ENCODE measurements around the gene RCC2. TPM values are rescaled to one million over a fixed set of nuclear protein-coding genes. Genes with fewer than 3 reads are reported as not detected.

RCC2 gene
- total RNA-seq, 1 donor from 2014 or later: 196 TPM

DNA sequence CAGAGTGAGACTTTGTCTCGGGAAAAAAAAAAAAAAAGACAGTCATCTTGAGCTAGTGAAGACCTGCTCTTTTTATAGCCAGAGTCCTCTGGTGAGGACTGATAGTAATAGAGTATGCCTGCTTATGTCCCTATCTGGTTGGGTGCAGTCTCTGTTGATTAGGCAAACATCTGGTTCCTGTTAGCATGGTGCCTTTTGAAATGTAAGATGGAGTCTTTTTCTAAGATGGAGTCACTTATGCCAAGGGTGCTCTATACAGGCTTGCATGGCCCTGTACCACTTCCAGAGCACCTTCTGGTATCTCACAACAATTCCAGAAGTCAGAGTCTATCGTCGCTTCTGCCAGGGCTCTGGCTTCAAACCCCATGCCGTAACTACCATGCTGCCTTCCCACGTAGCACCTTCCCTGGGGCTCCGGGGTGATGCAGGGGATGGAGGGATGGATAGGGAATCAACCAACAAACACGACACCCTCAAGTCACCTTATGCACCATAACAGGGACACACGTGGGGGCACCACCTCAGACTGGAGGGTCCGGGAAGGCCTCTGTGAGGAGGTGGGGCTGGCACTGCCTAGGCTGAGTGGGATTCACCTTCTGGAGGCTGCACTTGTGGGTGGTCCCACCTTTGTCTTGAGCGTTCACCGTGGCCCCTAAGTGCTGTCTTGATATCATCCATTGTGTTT, 79.1 kb downstream of the RCC2 start:
- Mint-ChIP-seq H3K9me3 (ENCODE audit: low read depth) (no peaks in the 10 kb centered on the region), H3K27me3 (no peaks in the 10 kb centered on the region), H3K27ac (no peak overlapping the region), H3K4me3 (ENCODE audit: low read depth) (no peak overlapping the region), H3K4me1 (ENCODE audit: low read depth) (no peaks in the 10 kb centered on the region), H3K36me3 (ENCODE audit: insufficient read depth) (no peaks in the 10 kb centered on the region)
- TF ChIP-seq, protein P1, sequence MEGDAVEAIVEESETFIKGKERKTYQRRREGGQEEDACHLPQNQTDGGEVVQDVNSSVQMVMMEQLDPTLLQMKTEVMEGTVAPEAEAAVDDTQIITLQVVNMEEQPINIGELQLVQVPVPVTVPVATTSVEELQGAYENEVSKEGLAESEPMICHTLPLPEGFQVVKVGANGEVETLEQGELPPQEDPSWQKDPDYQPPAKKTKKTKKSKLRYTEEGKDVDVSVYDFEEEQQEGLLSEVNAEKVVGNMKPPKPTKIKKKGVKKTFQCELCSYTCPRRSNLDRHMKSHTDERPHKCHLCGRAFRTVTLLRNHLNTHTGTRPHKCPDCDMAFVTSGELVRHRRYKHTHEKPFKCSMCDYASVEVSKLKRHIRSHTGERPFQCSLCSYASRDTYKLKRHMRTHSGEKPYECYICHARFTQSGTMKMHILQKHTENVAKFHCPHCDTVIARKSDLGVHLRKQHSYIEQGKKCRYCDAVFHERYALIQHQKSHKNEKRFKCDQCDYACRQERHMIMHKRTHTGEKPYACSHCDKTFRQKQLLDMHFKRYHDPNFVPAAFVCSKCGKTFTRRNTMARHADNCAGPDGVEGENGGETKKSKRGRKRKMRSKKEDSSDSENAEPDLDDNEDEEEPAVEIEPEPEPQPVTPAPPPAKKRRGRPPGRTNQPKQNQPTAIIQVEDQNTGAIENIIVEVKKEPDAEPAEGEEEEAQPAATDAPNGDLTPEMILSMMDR (IDR thresholded peaks at IDR 0.05; ENCODE audit: unreplicated experiment): no peak
- DNase-seq (ENCODE audit: low spot score, unreplicated experiment): no peak

DNA sequence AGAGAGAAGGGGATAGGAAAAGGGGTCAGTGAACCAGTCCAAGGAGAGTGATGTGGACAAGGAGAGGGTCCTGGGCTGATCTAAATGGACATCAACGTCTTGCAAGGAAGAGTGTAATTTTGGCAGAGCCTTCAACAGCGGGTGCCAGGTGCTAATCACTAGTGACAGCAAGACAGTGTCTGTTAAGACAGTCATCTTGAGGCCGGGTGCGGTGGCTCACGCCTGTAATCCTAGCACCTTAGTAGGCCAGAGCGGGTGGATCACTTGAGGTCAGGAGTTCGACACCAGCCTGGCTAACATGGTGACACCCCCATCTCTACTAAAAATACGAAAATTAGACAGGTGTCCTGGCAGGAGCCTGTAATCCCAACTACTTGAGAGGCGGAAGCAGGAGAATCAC, 79.7 kb downstream of the RCC2 start:
- Mint-ChIP-seq H3K9me3 (ENCODE audit: low read depth) (no peaks in the 10 kb centered on the region), H3K27me3 (peaks cover 1% of the 10 kb centered on the region), H3K4me1 (ENCODE audit: low read depth) (no peaks in the 10 kb centered on the region), H3K4me3 (ENCODE audit: low read depth) (no peak overlapping the region), H3K36me3 (ENCODE audit: insufficient read depth) (no peaks in the 10 kb centered on the region), H3K27ac (no peak overlapping the region)
- no peak for DNase-seq (ENCODE audit: low spot score, unreplicated experiment)
- TF ChIP-seq, protein P1 (IDR thresholded peaks at IDR 0.05; ENCODE audit: unreplicated experiment): no peak

DNA sequence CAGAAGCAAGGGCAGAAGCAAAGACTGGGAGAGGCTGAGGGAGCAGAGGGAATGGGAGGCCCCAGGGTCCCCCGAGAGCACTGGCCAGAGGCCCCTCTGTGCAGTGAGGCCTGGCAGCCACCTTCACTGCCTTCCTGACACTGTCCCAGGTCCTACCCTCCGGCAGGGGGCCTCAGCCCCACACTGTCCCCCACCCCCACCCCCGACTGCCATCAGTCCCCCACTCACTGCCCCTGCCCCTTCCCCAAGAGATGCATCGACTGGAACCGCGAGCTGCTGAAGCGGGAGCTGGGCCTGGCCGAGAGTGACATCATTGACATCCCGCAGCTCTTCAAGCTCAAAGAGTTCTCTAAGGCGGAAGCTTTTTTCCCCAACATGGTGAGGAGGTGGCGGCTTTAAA, 80.4 kb downstream of the RCC2 start:
- no peaks in the 10 kb centered on the region for H3K9me3 Mint-ChIP-seq (ENCODE audit: low read depth)
- H3K27ac Mint-ChIP-seq: no peak overlapping the region
- TF ChIP-seq, protein P1 (IDR thresholded peaks at IDR 0.05; ENCODE audit: unreplicated experiment): no peak
- H3K36me3 Mint-ChIP-seq (ENCODE audit: insufficient read depth): no peaks in the 10 kb centered on the region
- DNase-seq (ENCODE audit: low spot score, unreplicated experiment): no peak
- H3K4me3 Mint-ChIP-seq (ENCODE audit: low read depth): no peak overlapping the region
- H3K4me1 Mint-ChIP-seq (ENCODE audit: low read depth): no peaks in the 10 kb centered on the region
- H3K27me3 Mint-ChIP-seq: peaks cover 3% of the 10 kb centered on the region

DNA sequence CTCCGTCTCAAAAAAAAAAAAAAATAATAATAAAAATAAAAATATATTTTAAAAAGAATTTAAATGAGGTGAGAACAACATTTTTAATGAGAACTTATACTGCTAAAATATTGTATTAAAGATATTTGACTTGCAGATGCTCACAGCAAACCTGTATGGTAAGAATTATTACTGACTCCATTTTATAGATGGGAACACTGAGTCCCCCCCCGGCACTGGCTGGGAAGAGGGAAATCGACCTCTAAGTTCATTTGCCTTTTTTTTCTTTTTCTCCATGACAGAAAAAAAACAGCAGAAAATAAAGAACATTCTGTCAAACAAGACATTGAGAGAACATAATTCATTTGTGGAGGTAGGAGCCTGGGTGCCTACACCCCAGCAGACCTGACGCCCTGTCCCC, 80.9 kb downstream of the RCC2 start:
- no peaks in the 10 kb centered on the region for H3K36me3 Mint-ChIP-seq (ENCODE audit: insufficient read depth)

More for the DNA sequence above, 80.9 kb downstream of the RCC2 start:
- Mint-ChIP-seq H3K4me3 (ENCODE audit: low read depth) (no peak overlapping the region), H3K9me3 (ENCODE audit: low read depth) (no peaks in the 10 kb centered on the region), H3K27me3 (peaks cover 3% of the 10 kb centered on the region), H3K4me1 (ENCODE audit: low read depth) (no peaks in the 10 kb centered on the region), H3K27ac (no peak overlapping the region)
- TF ChIP-seq, protein P1 (IDR thresholded peaks at IDR 0.05; ENCODE audit: unreplicated experiment): no peak
- DNase-seq (ENCODE audit: low spot score, unreplicated experiment): no peak

Other genes starting within 250 kb of the RCC2 start
- not detected in 2 replicates for gene PADI1, start 234.5 kb downstream of the RCC2 start, total RNA-seq
- gene PADI3, start 190.6 kb downstream of the RCC2 start, total RNA-seq: not detected in 2 replicates
- gene PADI4, start 131.5 kb downstream of the RCC2 start, total RNA-seq: not detected in 2 replicates
- not detected in 2 replicates for gene PADI6, start 67.5 kb downstream of the RCC2 start, total RNA-seq
- 28.0 and 31.3 TPM in 2 replicates for gene ARHGEF10L, start 100.0 kb upstream of the RCC2 start, total RNA-seq

Data from progenitor cell of endocrine pancreas (in vitro differentiated cells).